GM19193 (cell line): ENCODE data around the gene CD207.

Experiments used
- POLR2A ChIP-seq: IDR thresholded peaks from 4 replicates; pipeline ENCODE4 v1.6.1; 2011; ENCODE audit not compliant: insufficient read depth, insufficient read length; ENCODE audit errors: extremely low read depth

The CD207 gene

DNA sequence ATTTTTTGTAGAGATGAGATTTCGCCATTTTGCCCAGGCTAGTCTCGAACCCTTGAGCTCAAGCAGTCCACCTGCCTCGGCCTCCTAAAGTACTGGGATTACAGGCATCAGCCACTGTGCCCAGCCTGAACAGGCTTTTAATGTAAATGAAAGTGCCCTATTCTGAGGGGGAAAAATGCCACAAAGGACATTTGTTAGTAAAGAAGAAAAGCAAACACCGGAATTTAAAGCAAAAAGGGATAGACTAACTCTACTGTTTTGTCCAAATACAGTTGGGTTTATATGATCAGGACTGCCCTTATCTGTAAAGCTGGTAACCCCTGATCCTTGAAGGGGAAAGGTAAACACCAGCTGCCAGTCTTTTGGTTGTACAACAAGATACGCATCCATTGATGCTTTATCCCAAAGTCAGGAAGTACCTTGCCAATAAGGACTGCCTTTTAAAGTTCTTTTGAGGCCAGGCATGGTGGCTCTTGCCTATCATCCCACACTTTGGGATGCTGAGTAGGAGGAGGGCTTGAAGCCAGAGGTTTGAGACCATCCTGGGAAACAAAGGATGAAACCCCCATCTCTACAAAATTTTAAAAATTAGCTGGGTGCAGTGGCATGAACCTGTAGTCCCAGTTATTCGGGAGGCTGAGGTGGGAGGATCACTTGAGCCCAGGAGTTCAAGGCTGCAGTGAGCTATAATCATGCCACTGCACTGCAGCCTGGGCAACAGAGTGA is 28.4 kb downstream of the CD207 start:
- TF ChIP-seq POLR2A, result no peak

DNA sequence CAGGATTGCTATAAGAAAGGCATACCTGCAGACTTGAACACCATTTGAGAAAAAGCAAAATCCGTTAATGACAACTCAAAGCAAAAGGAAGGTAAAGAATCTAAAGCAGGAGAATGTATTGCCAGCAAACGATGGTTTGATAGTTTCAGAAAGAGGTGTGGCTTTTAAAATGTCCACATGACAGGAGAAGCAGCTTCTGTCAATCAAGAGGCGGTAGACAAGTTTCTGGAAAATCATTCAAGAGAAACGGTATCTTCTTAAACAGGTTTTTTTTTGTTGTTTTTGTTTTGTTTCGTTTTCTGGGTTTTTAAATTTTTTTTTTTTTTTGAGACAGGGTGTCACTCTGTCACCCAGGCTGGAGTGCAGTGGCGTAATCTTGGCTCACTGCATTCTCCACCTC is 29.0 kb downstream of the CD207 start:
- TF ChIP-seq POLR2A, result no peak

DNA sequence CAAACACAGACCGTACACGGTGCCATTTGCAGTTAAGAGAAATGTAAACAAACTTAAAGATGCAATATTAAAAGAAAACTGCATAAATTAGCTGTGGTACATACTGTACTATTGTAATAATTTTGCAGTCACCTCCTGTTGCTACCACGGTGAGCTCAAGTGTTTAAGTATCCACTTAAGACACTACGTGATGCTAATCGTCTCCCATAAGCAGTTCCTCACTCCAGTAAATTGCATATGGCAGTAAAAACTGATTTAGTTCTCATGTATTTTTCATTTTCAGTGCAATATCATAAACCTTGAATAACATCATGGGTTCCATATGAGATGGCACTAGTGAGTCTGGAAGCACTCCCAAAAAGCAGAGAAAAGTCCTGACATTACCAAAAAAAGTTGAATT is 29.6 kb downstream of the CD207 start:
- no peak for TF ChIP-seq POLR2A

DNA sequence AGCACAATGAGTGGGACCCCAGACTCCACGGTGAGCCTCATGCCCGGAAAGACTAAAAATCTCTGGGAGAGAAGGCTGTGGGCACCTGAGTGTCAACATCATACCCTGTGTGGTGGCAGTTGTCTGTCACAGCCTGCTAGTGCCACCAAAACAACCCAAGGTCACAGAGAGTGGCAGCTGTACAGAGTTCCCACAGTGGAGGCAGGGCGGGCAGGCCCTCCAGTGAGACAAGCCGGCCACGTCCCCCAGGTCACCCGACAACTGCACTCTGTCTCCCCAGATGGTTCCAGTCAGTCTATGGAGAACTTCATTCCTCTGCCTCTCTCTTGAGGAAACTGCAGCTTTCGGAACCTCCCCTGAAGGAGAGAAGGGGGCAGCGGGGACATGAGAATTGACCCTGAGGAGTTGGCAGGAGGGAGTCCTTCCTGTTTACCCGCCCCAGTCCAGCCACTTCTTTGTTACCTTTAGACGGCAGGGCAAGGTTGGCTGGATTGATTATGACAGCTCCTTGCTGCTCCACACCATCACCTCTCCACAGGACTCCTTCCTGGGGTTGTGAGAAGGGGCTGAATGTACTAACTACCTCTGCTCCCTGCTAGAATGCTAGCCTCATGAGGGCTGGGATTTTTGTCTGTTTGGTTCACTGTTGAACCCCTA is 33.9 kb downstream of the CD207 start:
- TF ChIP-seq POLR2A, result no peak

DNA sequence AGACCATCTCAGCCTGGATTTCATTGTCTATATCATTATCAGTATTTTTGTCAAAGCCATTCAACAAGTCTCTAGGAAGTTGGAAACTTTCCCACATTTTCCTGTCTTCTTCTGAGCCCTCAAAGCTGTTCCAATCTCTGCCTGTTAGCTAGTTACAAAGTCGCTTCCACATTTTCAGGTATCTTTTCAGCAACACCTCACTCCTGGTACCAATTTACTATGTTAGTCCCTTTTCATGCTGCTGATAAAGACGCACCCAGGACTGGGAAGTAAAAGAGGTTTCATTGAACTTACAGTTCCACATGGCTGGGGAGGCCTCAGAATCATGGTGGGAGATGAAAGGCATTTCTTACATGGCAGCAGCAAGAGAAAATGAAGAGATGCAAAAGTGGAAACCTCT is 35.9 kb downstream of the CD207 start:
- no peak for TF ChIP-seq POLR2A

DNA sequence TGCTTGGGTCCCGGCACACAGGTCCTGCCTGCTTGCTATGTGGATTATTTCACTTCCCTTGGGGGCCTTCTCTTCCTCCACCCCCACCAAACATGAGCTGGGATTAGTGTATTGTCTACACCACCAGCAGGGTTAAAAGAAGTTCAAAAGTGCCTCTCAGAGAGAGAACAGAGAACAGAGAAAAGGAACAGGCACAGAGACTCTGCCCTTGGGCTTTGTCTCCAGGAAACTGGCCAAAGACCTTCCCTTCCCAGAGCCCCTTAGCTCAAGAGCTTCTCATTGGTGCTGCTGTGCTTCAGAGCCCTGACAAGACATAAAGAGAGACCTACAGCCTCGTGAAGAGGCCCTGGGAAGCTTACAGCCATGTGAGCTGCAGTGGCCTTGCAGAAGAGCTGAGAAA is 38.1 kb downstream of the CD207 start:
- TF ChIP-seq POLR2A, result no peak

DNA sequence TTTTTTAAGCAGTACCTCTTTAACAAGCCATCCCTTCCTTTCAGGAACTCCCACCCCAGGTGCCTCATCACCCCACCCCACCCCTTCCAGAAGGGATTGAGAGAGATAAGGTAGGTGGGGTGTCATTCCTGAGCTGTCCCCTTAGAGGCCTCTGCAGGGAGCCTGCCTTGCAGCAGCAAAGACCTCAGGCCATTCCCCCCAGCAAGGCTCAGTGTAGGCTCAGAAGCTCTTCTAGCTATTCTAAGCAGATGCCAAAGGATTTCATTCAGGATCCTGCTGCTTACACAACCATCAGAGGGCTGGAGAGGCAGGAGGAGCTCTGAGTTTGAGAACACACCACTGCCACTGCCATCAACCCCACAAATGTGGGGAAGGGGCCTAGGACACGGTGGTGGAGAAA is 39.4 kb downstream of the CD207 start:
- TF ChIP-seq POLR2A, result no peak

DNA sequence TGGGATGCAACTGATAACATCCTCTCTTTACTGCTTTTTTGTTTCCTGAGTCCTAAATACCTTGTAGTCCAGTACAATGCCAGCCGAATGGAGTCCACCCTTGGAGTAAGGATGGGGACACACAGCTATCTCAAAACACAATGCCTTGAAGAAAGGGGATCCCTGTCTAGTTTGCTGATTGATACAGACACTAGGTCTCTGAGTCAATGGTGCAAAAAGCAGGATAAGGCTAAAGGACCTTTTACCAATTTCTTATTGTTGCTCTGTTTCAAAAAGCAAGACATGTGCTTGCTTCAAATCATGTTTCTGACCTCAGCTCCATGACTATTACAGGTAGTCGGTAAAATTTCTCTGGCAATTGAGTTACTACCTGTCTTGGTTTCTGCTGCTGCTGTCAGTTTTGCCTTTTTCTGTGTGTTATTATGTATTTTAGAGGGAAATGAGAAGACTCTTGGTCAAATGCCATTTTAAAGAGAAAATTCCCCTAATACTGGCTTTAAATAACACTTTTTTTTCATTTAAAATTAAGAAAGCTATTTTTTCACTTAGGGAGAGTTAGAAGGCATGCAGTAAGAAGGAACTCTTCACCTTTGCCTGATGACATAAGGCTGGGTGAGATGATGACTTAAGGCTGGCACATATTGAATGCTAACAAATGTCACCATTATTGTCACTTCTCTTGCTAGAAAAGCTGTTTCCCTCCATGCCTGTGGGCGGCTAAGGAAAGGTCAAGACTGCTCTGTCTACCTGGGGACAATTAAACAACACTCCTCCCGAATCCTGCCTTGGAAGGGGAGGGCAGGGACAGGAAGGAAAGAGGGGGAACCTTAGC is 40.2 kb downstream of the CD207 start:
- TF ChIP-seq POLR2A, result no peak

DNA sequence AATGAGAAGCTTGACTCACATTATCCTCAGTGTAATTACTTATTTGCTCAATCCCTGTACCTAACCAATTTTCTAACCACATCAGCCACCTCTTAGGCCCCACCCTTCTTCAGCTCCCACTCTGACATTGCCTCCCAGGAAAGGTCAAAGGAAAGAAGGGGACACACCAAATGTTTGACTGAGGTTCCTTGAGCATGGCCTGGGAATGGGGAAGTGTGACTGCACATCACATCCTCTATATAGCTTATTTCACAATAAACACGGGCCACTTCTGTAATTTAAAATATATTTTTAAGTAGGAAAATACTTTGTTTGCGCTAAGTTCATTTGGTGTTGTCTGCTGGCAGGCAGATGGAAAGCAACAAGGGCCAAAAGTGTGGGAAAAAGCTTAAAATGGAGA is 42.2 kb downstream of the CD207 start:
- no peak for TF ChIP-seq POLR2A

DNA sequence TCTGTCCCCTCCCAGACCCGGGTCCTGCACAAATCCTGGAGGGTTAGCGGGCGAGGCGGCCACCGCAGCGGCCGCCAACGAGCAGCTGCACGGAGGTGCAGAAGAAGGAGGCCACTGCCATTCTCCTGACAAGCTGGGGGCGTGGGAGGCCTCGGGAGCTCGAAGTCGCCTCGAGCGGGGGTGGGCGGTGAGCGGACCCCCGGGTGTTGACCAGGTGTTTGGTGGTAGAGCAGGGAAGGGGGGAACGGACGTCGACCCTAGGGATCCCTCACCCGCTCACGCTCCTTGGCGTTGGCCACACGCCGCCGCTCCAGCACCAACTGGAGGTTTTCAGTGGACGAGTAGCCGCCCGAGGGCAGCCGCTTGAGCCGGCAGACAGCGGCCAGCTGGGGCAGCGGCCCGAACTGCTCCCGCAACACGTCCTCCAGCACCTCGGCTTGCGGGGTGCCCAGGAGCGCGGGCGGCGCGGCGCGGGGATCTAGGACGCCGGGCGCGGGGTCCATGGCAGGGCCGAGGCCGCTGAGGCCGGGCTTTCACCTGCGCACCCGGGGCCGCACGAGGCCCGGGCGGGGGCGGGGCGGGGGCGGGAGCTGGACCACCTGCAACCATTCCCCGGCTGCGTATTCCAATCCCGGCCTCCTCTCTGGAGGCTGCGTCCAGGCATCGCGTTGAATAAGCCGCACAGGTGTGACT is 45.3 kb downstream of the CD207 start, which contains the start of gene FIGLA:
Gene FIGLA, minus strand, starts transcription at position 508 of the 693 bp plus-strand sequence. Its CDS starts 5 bp downstream, at position 503.
- TF ChIP-seq POLR2A, result no peak

DNA sequence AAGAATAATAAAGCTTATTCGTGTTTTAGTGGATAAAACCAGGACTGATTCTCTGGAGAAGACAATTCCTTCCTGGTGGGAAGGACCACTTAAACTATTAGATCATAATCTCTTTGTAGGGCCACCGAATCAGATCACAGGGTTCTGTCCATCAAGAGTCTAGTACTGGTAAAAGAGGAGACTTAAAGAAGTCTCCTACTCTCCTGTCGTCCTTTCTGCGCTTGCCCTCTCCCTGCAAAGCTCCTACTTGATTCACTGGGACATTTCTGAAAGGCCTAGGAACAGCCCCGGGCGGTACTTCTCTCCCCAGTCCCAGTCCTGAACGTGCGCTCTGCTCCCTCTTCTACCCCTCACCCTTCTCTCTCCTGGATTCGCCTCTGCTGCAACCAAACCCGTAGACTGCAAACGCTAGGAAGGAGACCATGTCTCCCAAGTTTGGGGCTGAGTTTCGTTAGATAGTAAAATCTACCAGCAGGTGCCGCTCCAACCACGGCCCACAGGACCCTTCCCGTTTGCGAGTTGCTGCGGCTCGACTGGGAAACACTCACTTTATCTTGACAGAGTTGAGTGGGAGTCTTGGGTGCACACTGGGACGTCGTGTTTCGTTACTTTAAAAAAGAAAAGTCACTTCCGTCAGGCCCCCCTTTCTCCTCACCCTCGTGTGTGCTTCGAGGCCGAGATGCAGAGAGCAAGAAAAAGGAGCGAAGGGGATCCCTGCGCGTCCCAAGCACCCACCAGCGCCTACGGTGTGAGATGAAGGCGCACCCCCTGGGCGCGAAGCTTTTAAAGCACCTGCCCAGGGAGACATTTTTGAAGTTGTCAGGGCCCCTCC is 46.1 kb downstream of the CD207 start:
- TF ChIP-seq POLR2A, result no peak

DNA sequence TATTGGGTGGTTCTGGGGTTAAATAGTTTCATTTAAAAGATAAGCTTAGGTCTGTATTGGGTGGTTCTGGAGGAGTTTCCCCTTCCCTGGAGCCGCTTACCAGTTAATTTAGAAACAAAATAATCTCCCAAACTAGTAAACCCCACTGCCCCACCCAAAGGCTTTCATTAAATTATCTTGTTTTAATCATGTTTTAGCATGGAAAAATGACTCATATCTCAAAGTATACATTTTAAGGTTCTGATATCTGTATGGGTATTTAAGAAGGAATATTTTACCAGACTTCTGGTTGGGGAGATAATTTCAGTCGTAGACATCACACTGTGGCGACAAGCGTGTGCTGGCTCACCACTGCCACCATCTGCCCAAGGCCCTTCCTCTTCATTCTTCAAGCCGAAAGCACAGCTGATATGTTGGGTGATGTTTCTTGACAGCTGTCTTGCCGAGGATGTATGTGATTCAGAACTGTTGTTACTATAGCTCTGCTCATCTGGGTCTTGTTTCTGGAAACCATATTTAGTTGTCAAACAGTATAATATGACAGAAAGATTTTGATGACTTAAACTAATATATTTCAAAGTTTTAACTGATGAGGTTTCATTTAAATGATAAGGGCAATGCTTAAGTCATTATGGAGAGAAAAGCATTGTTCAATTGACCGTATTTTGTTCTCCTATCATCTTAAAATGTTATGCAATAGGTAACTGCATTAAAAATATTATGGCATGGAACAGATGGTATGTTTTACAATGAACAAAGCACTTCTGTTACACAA is 50.3 kb downstream of the CD207 start:
- TF ChIP-seq POLR2A, result no peak

DNA sequence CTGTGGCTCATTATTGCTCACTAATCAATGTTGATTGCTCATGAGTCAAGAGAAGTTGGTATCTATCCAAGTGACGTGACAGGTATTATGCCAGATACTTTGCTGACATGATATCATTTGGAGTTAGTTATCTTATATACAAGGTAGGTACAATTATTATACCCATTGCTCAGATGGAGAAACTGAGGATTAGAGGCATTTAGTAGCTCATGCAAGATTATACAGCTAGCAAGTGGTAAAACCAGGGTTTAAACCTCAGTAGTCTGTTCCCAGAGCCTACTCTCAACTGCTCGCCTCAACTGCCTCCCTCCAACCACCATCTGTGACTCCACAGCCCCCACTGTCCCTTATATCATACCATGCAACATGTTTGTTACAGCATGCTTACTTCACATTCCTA is 51.3 kb downstream of the CD207 start:
- TF ChIP-seq POLR2A, result no peak
